HG03575 (cell line): ENCODE data around the gene DDIT3.
"Not testable (repeated sequence)": the region's sequence is repeated elsewhere in the genome, so short reads cannot be mapped to it uniquely, and the experiment has no call there.

Experiments used
- ATAC-seq: cut with Tn5 transposase; IDR thresholded peaks from one replicate; pipeline ENCODE4 v1.9.1; 2021; ENCODE audit not compliant: unreplicated experiment, insufficient number of reproducible peaks, low FRiP score; ENCODE audit errors: extremely low read depth

The DDIT3 gene

GRCh38 chr12:57528831-57529555 is 8.7 kb upstream of the DDIT3 start:
- ATAC-seq, result no peak

GRCh38 chr12:57528176-57528575 is 7.9 kb upstream of the DDIT3 start:
- no peak for ATAC-seq

DNA sequence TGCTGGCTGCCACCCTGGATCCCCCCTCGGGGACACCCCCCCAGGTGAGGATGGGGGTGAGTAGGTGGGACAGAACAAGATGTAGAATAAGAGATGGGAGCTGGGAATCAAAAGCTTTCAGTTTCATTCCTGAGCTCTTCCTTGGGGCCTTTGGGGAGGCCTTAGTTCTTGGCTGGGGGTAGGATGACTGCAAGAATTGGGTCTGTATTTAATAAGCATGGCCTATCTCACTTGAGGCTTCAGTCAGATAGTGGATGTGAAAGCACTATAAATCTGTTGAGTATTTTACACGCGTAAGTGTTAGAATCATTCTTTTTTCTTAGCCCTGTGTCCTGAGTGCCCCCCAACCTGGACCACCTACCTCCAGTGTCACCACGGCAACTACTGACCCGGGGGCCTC is 6.9 kb upstream of the DDIT3 start:
- ATAC-seq, result no peak

DNA sequence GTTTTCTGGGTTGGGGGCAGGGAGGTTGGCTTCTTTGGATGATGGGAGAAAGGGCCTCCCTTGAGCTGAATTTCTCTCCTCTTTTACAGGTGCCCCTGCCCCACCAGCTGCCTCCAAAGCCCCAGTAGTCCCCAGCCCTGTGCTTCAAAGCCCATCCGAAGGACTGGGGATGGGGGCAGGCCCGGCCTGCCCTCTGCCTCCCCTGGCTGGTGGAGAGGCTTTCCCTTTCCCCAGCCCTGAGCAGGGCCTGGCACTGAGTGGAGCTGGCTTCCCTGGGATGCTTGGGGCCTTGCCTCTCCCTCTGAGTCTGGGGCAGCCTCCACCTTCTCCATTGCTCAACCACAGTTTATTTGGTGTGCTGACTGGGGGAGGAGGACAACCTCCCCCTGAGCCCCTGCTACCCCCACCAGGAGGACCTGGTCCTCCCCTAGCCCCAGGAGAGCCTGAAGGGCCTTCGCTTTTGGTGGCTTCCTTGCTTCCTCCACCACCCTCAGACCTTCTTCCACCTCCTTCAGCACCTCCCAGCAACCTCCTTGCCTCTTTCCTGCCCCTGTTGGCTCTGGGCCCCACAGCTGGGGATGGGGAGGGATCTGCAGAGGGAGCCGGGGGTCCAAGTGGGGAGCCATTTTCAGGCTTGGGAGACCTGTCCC is 6.3 kb upstream of the DDIT3 start:
- ATAC-seq, result no peak

DNA sequence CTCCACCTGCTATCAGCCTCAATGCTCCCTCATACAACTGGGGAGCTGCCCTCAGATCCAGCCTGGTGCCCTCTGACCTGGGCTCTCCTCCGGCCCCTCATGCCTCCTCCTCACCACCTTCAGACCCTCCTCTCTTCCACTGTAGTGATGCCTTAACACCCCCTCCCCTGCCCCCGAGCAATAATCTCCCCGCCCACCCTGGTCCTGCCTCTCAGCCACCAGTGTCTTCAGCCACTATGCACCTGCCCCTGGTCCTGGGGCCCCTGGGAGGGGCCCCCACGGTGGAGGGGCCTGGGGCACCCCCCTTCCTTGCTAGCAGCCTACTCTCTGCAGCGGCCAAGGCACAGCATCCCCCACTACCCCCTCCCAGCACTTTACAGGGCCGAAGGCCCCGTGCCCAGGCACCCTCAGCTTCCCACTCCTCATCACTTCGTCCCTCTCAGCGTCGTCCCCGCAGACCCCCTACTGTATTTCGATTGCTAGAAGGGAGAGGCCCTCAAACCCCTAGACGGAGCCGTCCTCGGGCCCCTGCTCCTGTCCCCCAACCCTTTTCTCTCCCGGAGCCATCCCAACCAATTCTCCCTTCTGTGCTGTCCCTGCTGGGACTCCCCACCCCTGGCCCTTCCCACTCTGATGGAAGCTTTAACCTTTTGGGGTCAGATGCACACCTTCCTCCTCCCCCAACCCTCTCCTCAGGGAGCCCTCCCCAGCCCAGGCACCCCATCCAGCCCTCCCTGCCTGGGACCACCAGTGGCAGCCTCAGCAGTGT is 5.5 kb upstream of the DDIT3 start:
- ATAC-seq, result no peak

DNA sequence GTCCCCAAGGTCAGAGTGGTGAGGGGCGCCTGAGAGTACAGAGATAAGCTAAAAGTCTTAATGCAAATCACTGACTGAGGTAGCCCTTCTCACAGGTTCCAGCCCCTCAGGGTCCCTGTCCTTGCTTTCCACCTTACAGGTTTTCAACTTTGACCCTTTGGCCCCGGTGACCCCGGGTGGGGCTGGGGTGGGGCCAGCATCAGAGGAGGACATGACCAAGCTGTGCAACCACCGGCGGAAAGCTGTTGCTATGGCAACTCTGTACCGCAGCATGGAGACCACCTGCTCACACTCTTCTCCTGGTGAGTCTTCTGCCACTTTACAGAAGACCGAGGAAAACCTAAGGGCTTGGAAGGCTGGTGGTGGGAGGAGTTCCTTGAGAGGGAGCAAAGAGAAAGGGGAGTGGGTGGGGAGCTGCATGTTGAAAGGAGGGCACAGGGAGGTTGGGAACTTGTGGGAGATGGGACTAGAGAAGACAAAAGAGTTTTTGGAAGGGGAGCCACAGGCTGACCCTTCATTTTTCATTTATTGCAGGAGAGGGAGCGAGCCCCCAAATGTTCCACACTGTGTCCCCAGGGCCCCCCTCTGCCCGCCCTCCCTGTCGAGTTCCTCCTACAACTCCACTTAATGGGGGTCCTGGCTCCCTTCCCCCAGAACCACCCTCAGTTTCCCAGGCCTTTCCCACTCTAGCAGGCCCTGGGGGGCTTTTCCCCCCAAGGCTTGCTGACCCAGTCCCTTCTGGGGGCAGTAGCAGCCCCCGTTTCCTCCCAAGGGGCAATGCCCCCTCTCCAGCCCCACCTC is 4.7 kb upstream of the DDIT3 start:
- no peak for ATAC-seq

DNA sequence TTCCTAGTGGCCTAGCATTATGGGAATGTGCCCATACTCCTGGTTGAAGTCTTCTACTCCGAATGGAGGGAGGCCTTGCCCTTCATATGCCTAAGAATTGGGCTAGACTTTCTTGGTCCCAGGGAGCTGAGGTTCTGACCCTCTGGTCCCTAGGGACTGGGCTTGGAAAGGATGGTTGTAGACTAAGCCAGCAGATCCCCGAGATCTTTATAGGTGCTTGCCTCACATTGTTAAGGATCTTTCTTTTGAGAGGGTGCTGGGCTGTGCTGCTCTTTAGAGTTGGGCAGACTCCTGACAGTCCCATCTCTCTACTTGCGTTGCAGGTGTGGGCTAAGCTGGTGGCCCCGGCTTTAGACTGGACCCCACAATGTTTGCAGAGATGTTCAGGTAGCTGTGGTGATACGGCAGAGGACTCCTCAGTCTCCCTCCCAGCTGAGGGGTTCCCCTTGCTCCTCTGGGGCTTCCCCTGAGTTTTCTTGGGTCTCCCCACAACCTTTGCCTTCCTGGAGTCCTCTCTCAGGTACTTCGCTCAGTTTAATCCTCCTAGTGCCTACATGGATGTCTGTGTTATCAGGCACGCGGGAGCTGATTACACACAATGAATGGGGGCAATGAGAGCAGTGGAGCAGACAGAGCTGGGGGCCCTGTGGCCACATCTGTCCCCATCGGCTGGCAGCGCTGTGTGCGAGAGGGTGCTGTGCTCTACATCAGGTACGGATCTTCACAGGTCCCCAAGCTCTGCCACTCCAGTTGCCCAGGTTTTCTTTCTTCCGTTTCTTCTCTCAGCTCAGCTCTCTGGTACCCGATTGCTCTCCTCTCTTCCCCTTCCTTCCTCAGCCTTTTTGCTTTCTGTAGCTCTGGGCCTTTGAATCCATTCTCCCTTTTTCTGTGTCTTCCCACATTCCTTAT is 3.6 kb upstream of the DDIT3 start:
- ATAC-seq, result no peak

DNA sequence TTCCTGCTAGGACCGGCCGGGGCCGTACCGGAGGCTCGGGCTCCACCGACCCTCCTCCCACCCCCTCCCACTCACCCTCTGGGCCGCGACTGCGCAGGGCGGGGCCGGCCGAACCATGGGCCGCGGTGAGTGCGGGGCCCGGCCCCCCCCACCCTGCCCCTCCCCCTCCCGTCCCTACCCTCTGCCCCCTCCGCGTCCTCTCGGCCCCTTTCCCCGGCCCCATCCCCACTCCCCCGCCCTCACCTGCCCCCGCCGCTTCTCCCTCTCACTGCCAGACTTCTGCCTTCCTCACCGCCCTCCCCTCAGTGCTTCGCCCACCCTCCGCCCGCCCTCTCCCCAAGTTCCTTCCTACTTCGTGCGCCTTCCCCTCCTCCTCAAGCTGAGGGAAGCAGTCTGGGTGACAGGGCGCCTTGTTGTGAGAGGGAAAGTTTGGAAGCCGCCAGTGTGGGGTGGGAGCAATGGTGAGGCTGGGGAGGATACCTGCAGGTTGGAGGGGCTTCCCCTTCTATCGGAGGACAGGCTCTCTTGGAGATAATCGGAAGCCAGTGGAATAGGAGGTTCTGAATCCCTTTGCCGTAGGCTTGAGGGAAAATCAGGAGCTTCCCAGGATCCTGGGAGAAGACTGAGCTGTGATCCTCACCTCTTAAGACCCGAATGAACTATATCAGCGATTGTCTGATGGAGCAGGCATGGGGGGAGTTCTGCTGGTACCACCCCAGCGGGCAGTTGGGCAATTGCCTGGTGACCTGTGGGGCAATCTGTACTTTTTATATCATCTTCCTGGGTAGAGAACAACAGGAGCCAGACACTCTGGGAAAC is 2.8 kb upstream of the DDIT3 start:
- ATAC-seq, result no peak

DNA sequence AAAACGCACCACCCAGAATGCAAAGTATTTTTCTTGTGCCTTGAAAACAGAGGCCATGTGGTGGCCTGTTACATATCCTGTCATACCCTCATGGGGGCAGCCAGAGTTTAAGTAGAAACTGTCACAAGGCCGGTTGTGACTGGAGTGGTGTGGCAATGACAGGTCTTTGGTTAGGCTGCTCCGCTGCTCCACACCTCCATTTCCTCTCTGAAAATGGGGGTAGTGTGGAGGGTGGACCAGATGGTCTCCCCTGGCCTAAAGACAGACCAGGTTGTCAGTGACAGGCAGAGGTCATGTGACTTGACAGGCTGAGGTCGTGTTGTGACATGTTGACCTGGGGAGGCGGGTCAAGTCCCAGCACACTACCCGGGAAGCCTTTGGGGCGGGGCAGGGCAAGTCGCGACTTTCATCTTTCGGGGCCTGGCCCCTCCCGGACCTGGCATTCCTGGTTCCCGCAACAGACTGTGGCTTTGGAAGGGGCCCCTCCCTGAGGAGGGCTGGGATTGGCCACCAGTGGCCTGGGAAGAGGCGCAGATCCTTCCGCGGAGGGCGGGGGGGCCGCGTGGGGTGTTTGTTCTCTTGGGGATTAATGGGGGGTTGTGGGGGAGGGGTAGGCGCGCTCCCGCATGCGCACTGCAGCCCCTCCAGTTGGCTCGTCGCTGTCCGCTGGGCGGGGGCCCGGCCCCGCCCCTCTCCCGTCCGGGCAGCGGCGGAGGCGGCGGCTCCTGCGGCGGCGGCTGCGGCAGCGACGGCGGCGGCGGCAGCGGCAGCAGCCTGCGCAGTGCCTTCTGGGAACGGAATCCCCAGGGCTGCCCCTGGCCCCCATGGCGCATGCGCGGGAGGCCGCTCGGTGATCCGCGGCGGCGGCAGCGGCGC is 1.9 kb upstream of the DDIT3 start, which contains the start of gene MBD6:
Gene MBD6 (plus strand): TSS at position 814 of the 876 bp plus-strand sequence. CDS start 1,480 bp downstream, outside the sequence.
- ATAC-seq, result peak; percentile 27

DNA sequence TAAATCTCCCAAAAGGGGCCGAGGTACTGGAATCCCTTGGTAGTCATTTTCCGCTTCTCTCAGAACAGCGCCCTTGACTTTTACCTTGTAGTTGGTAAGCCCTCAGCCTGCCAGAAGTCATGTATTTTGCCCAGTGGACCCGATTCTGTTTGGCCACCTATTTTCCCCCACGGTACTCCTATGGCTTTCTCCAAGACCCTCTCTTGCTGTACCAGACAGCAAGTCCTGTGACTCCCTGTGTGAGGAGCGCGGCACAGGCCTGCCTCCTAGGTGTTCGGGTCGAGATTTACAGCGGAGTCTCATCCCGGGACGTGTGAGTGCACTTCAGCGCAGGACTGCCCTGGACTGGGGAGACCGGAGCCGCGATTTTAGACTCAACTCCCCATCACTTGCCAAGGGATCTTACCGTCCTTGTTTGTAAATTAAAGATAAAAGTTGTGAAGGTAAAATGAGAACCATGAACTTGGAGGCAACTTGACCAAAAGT is 1.3 kb upstream of the DDIT3 start:
- no peak for ATAC-seq

GRCh38 chr12:57519796-57520052 is 590 bp downstream of the DDIT3 start:
- ATAC-seq, result no peak

- no peak for ATAC-seq
Observed at GRCh38 chr12:57518920-57519795, 1.2 kb downstream of the DDIT3 start.

DNA sequence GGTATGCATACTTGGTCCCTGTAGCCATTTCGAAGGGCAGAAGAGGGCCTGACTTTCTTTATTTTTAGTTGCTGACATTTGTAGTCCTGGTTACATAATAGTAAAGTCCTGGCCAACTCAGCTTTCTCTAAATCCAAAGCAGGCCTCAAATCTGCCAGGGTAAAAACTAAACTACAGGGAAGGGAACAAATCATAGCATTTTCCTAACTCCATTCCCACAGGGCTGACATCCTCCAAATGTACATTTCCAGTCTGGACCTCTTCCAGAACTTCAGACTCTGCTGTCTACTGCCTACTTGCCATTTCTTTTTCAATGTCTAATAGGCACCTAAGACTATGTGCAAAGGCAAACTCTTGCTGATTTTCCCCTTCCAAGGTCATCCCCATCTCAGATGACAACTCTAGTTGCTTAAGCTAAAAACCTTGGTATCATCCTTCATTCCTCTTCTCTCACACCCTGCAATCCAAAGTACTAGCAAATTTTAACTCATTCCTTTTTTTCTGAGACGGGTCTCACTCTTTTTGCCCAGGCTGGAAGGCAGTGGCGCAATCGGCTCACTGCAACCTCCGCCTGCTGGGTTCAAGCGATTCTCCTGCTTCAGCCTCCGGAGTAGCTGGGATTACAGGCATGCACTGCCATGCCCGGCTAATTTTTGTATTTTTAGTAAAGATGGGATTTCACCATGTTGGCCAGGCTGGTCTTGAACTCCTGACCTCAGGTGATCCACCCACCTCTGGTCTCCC is 2.0 kb downstream of the DDIT3 start:
- no peak for ATAC-seq

DNA sequence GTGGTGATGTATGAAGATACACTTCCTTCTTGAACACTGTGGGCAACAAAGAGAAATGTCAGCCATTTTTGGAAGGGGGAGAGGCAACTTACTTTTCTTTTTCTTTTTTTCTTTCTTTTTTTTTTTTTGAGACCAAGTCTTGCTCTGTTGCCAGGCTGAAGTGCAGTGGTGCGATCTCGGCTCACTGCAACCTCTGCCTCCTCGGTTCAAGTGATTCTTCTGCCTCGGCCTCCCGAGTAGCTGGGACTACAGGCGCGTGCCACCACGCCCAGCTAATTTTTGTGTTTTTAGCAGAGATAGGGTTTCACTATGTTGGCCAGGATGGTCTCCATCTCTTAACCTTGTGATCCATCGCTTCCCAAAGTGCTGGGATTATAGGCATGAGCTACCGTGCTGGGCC is 2.6 kb downstream of the DDIT3 start:
- not testable (repeated sequence) for ATAC-seq

DNA sequence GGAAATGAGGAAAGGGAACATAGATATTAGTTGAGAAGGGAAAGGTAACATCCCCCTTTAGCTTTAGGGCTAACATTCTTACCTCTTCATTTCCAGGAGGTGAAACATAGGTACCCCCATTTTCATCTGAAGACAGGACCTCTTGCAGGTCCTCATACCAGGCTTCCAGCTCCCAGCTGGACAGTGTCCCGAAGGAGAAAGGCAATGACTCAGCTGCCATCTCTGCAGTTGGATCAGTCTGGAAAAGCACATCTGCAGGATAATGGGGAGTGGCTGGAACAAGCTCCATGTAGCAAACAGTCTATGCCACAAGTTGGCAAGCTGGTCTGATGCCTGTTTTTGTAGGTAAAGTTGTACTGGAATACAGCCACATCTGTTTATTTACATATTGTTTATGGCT is 3.1 kb downstream of the DDIT3 start:
- no peak for ATAC-seq
